Activated naive CD8-positive, alpha-beta T cell treated with anti-CD3 and anti-CD28 coated beads, Interleukin-2, amount 50 U/mL, for 24 hours (primary cell): Measurements from ENCODE around the gene RPS23.
A peak's percentile ranks its signal among the peaks of the same experiment; 100 is the strongest.

Source experiments
- ATAC-seq: fragments of 150-1000 bp; cut with Tn5 transposase; one replicate; pipeline ENCODE4 v1.10.0; 2021
- DNase-seq: peaks from one replicate; pipeline ENCODE4 v3.0.0; 2021
- H3K27ac Mint-ChIP-seq: one replicate; pipeline ENCODE4 v1.8.0; 2021; ENCODE audit warnings: mild to moderate bottlenecking, mixed read lengths
- H3K27me3 Mint-ChIP-seq: one replicate; pipeline ENCODE4 v1.8.0; 2021; ENCODE audit warnings: mixed read lengths
- H3K36me3 Mint-ChIP-seq: one replicate; pipeline ENCODE4 v1.8.0; 2021; ENCODE audit warnings: low read depth, mixed read lengths
- H3K4me1 Mint-ChIP-seq: one replicate; pipeline ENCODE4 v1.8.0; 2021; ENCODE audit warnings: mixed read lengths
- H3K4me3 Mint-ChIP-seq: one replicate; pipeline ENCODE4 v1.8.0; 2021; ENCODE audit warnings: mild to moderate bottlenecking, moderate library complexity, mixed read lengths
- H3K9me3 Mint-ChIP-seq: one replicate; pipeline ENCODE4 v1.8.0; 2021; ENCODE audit warnings: mixed read lengths

Gene RPS23

DNA sequence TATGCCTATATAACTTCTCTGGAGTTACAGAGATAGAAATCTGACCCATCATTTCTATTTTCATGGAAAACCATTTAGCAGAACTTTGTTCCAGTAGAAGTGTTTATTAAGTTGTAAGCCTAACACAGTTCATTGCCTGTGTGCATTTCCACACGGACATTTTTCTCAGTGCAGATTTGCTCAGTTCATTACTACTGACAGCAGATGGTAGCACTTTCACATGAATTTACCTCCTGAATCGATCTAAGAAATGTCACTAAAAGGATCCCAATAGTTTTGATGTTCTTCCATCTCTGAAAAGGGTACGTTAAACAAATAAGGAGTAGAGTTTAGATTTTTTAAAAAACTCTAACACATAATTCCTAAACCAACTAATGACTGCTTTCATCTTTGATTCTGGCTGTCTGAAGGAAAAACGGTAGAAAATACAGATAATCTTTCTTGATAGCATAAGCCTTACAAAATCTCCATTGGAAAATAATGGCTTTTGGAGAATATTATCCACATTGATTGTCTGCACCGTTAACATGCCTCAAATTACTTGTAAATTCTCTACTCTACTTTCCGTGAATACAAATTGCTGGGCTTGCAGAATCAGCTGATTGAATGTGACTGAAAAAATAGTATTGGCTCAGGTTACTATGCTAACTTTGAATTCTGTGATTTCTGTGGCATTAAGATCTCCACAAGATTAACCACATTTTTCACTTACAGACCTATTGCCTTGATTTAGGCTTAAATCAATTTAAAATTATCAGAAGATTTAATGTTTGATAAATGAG lies 33.1 kb downstream of the RPS23 start:
- H3K27ac Mint-ChIP-seq, result no peak overlapping the region
- H3K9me3 Mint-ChIP-seq, result peaks cover 20% of the 10 kb centered on the region
- no peak for ATAC-seq
- no peak overlapping the region for H3K4me3 Mint-ChIP-seq
- H3K27me3 Mint-ChIP-seq, result no peaks in the 10 kb centered on the region
- peaks cover 18% of the 10 kb centered on the region for H3K36me3 Mint-ChIP-seq
- H3K4me1 Mint-ChIP-seq, result no peaks in the 10 kb centered on the region
- no peak for DNase-seq

DNA sequence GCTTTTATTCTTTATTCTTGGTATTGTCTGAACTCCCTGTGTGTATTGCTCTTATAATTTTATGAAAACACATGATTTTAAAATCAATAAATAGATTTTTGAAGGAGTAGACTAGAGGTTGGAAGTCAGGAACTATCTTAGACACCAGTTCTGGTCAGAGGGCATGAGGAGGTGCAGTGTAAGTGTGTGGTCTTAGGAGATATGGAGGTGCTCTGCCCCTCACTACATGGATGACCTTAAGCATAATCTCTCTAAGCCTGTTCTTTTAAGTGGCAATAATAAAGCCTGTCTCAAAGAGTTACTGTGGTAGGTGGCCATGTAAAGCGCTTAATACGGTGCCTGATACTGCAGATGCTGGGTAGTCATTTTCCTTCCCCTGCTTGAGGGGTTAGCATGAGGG lies 34.0 kb downstream of the RPS23 start:
- Mint-ChIP-seq H3K36me3 (peaks cover 18% of the 10 kb centered on the region), H3K27me3 (no peaks in the 10 kb centered on the region), H3K9me3 (peaks cover 20% of the 10 kb centered on the region), H3K4me1 (no peaks in the 10 kb centered on the region), H3K27ac (no peak overlapping the region), H3K4me3 (no peak overlapping the region)
- DNase-seq, result no peak
- ATAC-seq, result no peak

DNA sequence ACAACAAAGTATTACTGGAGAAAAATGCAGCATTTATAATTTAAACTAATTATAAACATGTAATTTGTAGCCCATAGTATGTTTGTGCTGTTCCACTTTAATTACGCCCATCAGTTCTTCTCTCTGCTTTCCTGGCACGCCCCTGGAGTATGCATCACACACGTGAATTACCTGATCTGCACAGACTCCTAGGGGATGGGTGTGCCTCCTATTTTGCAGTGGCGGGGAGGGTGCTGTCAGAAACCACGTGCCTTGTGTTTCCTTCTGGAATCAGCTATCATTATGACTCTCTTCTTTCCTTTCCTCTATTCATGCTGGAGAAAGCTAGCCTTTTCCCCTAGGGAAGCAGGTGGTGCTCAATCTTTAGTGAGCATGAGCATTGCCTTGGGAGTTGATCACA lies 43.3 kb downstream of the RPS23 start:
- DNase-seq (no peak), ATAC-seq (no peak)
- Mint-ChIP-seq H3K27me3 (no peaks in the 10 kb centered on the region), H3K27ac (no peak overlapping the region), H3K4me1 (no peaks in the 10 kb centered on the region), H3K9me3 (no peaks in the 10 kb centered on the region), H3K36me3 (no peaks in the 10 kb centered on the region), H3K4me3 (no peak overlapping the region)

DNA sequence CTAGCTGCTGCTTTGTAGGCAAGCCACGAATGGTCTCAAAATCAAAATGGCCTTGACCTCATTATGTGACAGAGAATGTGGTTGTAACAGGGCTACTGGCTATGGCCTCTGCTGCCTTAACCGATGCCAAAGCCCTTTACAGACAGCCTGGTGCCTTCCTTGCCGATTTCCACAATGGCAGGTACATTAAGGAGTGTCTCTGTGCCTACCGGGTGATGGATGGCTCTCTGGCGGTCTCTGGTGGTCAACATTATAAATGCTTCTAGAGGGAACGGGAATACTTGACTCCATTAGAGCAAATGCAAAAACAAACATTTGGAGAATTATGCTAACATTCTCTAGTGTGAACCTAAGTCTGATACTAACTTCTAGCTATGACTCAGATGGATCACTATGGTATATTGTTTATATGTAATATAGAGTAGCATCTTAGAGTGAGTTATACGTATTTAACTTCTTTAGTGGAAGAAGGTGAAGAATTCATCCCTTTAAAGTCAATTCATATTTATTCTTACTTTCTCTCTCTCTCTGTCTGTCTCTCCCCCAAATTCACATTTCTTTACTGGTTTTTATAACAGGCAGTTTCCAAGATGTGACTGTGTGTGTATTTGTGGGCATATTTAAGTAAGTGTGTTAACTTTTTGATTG lies 52.5 kb downstream of the RPS23 start:
- Mint-ChIP-seq H3K9me3 (no peaks in the 10 kb centered on the region), H3K27ac (no peak overlapping the region), H3K4me1 (peaks cover 2% of the 10 kb centered on the region), H3K36me3 (no peaks in the 10 kb centered on the region), H3K27me3 (no peaks in the 10 kb centered on the region), H3K4me3 (no peak overlapping the region)
- ATAC-seq (peak; percentile 75), DNase-seq (peak; percentile 64)
